ENCODE measurements around the gene ZDHHC5. TPM values are rescaled to one million over a fixed set of nuclear protein-coding genes. Genes with fewer than 3 reads are reported as not detected.

ZDHHC5 gene
- total RNA-seq, 1 experiment from 2014 or later: 65.2 TPM

- Mint-ChIP-seq H3K4me3 (no peak overlapping the region), H3K36me3 (ENCODE audit: insufficient read depth in 1 of 3, low read depth in 3 of 3) (no peaks in the 10 kb centered on the region), H3K9me3 (no peaks in the 10 kb centered on the region), H3K4me1 (peaks cover 0 to 6% of the 10 kb centered on the region in 2 experiments; a peak in 2 of 4 replicates), H3K27ac (no peak overlapping the region), H3K27me3 (ENCODE audit: low read depth) (peaks cover 29% of the 10 kb centered on the region)
- no peak overlapping the region for H3K56ac ChIP-seq (ENCODE audit: insufficient read length, low read depth, low read length)
- H3K4me1 ChIP-seq (ENCODE audit: insufficient read depth, low read length): no peaks in the 10 kb centered on the region; the same call in 1 of the 2 replicates
- no peak overlapping the region for H3K23ac ChIP-seq (ENCODE audit: insufficient read length, low read depth, low read length)
- no peaks in the 10 kb centered on the region for H3K27me3 ChIP-seq (ENCODE audit: insufficient read depth, low read length)
- H2BK20ac ChIP-seq (ENCODE audit: low read depth, low read length, poor library complexity, severe bottlenecking): no peak overlapping the region
- DNase-seq: no peak
- no peak for TF ChIP-seq CTCF (conservative IDR thresholded peaks at IDR 0.05)
- no peak overlapping the region for H3K4me2 ChIP-seq (ENCODE audit: insufficient read depth, insufficient read length, low read length)
- no CpG with 5 or more reads among the region's 2 CpGs for WGBS (ENCODE audit: extremely low coverage, insufficient read length, low lambda C conversion rate)
- no peak overlapping the region for H2BK12ac ChIP-seq (ENCODE audit: insufficient read length, low read depth, low read length)
- H3K23me2 ChIP-seq (ENCODE audit: insufficient read length, low read depth, low read length, poor library complexity, severe bottlenecking): no peaks in the 10 kb centered on the region
- H4K5ac ChIP-seq (ENCODE audit: insufficient read length, low read depth, low read length): no peak overlapping the region
- no peak overlapping the region for H2AFZ ChIP-seq (ENCODE audit: low read length)
- H2BK5ac ChIP-seq (ENCODE audit: insufficient read length, low read length): no peak overlapping the region
- H3K9me3 ChIP-seq (ENCODE audit: control insufficient read depth, low read depth, low read length): no peaks in the 10 kb centered on the region
- no peak overlapping the region for H3K4ac ChIP-seq (ENCODE audit: low read depth, low read length)
- H2BK120ac ChIP-seq (ENCODE audit: low read depth, low read length, poor library complexity, severe bottlenecking): no peak overlapping the region
- no peaks in the 10 kb centered on the region for H3K79me2 ChIP-seq (ENCODE audit: insufficient read depth, low read length)
- H3K9ac ChIP-seq (ENCODE audit: extremely low read depth, insufficient read length, low read length): no peak overlapping the region
- no peak overlapping the region for H3K14ac ChIP-seq (ENCODE audit: insufficient read depth, low read length)
- H2AK5ac ChIP-seq (ENCODE audit: insufficient read length, low read length): no peak overlapping the region
- no peak overlapping the region for H4K8ac ChIP-seq (replicated peaks; ENCODE audit: insufficient read length, low read depth, low read length)
- H2BK15ac ChIP-seq (ENCODE audit: low read depth, low read length): no peak overlapping the region
- H3K18ac ChIP-seq (ENCODE audit: insufficient read length, low read depth, low read length): no peak overlapping the region
- H3T11ph ChIP-seq (ENCODE audit: low read length): no peak overlapping the region
- no peak overlapping the region for H4K91ac ChIP-seq (ENCODE audit: insufficient read length, low read depth, low read length)
- no peak overlapping the region for H3K27ac ChIP-seq (ENCODE audit: insufficient read length, low read depth, low read length)
- H4K20me1 ChIP-seq (ENCODE audit: control insufficient read depth, insufficient read depth, insufficient read length): no peaks in the 10 kb centered on the region
- no peaks in the 10 kb centered on the region for H3K79me1 ChIP-seq (ENCODE audit: insufficient read depth, low read depth, low read length, poor library complexity, severe bottlenecking)
These were observed 37.7 kb upstream of the ZDHHC5 start for GRCh38 chr11:57630171-57630570.

Data from H9 (cell line).